HG03558 (cell line): ENCODE results near the gene NALCN.

ENCODE experiments used
- ATAC-seq: cut with Tn5 transposase; IDR thresholded peaks from one replicate; pipeline ENCODE4 v1.9.1; 2021; ENCODE audit warnings: moderate number of reproducible peaks; ENCODE audit not compliant: unreplicated experiment; ENCODE audit errors: extremely low read depth

The NALCN gene

DNA sequence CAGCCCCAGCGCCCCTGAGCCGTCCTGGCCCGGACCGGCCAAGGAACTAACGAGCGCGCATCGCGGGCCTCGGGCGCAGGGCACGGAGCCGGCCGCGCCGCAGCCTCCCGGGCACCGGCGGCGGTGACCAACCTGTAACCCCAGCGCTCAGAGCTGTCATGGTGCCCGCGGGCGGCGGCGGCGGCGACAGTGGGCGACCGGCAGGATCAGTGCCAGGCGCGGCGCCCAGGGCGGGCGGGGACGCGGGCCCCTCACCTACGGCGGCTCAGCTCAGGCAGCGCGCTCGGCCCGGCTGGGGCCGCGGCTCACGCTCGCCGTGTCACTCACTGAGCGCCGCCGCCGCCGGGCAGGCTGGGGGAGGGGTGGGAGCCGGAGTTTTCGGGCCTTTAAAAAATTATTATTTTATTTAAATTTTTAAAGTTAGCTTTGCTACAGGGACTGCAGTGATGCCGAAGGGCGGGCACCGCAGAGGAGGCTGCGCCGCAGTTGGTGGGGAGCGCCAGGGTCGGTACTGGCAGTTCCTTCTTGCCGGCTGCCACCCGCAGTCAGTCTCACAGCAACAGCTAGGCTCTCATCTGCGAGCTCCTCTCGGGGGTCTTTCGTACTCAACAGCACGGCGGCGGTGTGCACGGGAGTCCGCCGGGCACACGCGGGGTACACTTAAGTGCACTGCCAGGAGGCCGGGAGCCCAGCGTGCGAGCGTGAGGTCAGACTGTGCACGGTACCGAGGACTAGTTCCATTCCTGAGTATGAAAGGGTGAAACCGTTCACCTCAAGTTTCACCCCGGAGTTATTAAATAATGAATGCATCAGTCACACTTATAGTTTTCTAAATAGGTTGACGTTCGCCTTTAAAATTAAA is at the start of gene NALCN:
NALCN (minus strand) TSS at position 328 of the 862 bp plus-strand sequence. CDS start 17,382 bp downstream, outside the sequence.
- no peak for ATAC-seq

- no peak for ATAC-seq
These were observed 49.6 kb upstream of the NALCN start for GRCh38 chr13:101465877-101466276.

DNA sequence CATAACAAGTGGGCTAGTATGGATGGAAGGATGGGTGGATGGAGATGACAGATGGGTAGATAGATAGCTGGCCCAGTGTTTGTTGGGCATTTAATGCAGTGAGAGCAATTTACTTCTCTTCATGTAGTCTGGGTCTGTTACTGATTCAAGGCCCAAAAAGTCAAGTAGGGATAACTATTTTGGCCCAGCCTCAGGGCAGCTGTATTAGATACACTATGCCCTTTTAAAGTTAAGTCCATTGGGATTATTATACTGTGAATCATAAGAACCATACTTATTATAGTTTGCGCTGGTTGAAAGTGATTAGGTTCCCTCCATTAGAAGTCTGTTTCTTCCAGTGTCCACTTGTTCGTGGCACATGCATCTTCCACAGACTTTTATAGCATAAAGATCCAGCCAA is 40.9 kb upstream of the NALCN start:
- no peak for ATAC-seq

- no peak for ATAC-seq
These were observed 39.6 kb upstream of the NALCN start for GRCh38 chr13:101455863-101456262.

DNA sequence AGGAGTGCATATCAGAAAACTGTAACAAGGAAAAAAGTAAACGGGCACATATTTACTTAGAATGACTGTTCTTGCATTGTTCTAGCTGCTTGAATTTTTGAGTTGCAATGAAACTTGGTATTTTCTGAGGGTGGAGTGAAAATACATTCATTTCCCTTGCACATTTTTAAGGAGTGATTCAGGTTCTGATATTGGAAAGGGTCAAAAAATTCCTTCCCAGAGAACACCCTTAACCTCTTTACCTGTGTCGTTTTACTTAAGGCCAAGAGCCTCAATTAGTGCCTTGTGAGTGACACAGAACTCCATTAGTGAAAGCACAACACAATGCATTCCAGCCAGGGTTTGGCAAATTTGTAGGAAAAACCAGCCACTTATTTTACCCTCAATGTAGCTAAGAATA is 38.5 kb upstream of the NALCN start:
- ATAC-seq, result no peak

GRCh38 chr13:101453784-101454201 is 37.5 kb upstream of the NALCN start:
- no peak for ATAC-seq

DNA sequence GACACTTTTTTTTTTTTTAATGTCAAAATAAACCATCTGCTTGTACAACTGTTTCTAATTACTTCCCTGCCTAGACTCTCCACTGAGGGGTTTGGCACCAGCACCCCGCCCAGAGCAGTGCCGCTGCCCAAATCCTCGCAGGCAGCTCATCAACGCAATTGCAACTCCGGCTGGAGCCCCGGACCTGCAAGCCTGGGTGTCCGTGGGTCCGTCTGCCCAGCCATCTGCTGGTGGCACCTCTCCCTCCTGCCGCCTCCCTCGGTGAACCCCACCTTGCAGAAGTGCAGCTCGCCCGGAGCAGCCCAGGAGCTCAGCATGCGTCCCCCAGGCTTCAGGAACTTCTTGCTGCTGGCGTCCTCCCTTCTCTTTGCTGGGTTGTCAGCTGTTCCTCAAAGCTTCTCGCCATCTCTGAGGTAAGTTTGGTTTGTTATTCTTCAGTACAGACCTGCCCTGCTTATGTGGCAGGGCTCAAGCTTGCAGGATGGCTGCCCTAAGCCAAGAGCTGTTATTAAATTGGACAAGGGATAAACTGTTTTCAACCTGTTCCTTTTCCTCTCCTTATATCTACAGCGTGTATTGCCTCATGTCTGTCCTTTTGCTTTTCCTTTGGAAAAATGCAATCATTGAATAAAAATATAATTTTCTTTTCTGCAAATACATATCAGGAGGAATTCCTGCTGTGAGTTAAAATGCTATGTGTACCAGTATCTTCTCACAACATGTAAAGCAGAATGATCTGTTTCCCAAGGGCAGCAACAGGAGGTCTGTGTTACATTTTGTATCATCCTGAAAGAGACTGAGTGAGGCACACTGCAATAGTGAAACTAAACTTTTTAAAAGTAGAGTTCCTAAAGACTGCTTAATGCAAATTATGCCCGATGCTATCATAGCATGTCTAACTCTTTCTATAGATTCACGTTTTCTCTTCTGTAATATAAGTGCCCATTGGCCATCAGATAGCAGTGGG is 36.5 kb upstream of the NALCN start, which contains the start of gene ITGBL1:
ITGBL1 (plus strand) TSS at position 157 of the 967 bp plus-strand sequence; CDS start at position 316, 159 bp downstream.
- peak; percentile 73 for ATAC-seq

- no peak for ATAC-seq
These were observed 35.3 kb upstream of the NALCN start for GRCh38 chr13:101451641-101452040.

GRCh38 chr13:101450749-101451130 is 34.4 kb upstream of the NALCN start:
- ATAC-seq, result no peak

GRCh38 chr13:101449790-101450748 is 33.8 kb upstream of the NALCN start:
- no peak for ATAC-seq

DNA sequence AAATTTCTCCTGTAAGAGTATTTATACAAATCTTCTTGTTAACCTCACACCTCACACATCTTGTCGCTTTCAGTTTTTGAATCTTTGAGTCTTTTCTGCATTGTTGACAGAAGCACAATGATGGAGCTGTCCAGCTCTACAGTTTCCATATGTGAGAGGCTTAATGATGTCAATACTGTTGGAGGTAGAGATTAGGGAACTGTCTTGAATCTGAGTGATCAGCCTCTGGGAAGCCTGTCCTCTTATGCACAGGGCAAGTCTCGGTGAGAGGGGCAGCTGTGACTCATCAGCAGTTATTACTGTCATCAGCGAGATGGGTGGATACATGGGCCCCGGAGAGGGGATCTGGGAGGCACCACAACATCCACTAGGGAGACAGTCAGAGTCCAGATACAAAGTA is 31.5 kb upstream of the NALCN start:
- ATAC-seq, result no peak

GRCh38 chr13:101434486-101434885 is 18.2 kb upstream of the NALCN start:
- ATAC-seq, result no peak

- no peak for ATAC-seq
These were observed 17.6 kb upstream of the NALCN start for GRCh38 chr13:101433895-101434294.

- no peak for ATAC-seq
These were observed 13.4 kb upstream of the NALCN start for GRCh38 chr13:101429733-101430132.

- no peak for ATAC-seq
These were observed 9.3 kb upstream of the NALCN start for GRCh38 chr13:101425623-101426022.

DNA sequence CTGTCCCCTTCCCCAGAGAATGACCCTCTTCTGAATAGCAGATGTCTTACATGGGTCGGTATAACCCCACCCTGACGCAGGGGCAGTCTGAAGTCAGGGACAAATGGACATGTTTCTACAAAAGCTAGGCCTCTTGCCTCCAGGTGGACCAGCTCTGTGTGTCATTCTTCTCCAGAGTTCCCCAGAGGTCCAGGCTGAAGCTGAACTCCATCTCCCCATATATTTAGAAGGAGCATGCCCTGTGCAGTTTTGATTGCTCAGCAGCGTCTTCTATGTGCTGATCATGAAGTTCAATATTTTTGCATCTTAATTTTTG is 8.8 kb upstream of the NALCN start:
- no peak for ATAC-seq

DNA sequence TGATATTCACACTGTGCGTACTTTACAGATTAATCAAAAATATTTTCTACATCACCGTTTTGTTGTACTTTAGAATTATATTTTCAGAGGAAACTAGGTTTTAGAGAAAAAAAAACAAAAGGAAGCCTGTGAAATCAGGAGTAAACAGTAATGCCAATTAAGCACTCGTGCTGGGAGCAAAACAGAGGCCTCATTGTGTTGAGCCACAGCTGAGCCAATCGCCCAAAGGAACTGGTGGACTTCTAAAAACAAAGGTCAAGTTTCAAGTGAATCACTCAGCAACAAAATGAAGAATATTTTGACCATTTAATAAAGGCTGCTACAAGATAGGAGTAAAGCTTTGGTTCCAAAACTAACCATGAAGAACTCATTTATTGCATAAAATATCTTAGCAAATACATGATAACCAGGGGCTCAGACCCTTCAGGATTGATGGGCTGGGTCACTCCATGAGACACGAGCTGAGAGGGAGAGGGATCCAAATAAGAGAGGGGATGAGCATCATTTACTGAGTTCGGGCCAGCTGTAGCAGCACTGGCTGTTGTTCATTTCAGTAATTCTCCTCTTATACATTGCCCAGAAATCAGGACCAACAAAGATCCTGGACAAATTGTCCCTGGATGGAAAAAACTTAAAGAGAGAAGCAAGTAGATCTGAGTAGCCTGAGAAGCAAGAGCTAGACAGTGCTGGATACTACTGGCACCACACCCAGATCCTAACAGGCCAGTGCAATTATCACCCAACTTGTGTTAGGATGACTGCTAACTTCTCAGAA is 8.3 kb upstream of the NALCN start:
- ATAC-seq, result no peak

- ATAC-seq, result no peak
These were observed 7.6 kb upstream of the NALCN start for GRCh38 chr13:101423872-101424271.

- ATAC-seq, result no peak
These were observed 1.2 kb upstream of the NALCN start for GRCh38 chr13:101417501-101417900.
